ENCODE measurements around the gene SLC2A1. TPM values are rescaled to one million over a fixed set of nuclear protein-coding genes. Genes with fewer than 3 reads are reported as not detected.
A peak's percentile ranks its signal among the peaks of the same experiment; 100 is the strongest.

Gene SLC2A1
- total RNA-seq, 6 donors from 2014 or later: 6.3 to 24.3 (median 10.5) TPM

DNA sequence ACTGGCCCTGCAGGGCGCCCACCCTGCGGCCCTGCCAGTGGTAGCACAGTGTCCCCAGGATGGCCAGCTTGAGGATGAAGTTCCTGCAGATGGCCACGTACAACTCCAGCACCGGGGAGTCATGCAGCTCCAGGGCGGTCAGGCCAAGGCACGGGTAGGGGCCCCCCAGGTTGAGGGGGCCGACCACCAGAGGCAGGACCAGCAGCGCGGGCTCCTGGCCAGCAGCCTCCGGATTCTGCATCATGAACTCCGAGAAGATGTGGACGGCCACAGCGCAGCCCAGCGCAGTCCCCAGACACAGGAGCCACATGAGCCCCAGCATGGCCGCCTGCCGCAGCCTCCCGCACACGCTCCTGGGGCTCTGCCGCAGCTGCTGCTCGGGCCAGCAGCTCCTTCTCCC is 71.3 kb downstream of the SLC2A1 start:
- TF ChIP-seq EP300 (IDR thresholded peaks at IDR 0.05): no peak
- DNase-seq (peak in 1 of 2 donors; percentile 75), ATAC-seq (ENCODE audit: low FRiP score in 2 of 2) (no peak)
- Histone ChIP-seq H3K9me3 (no peaks in the 10 kb centered on the region), H3K4me1 (peaks cover 0 to 3% (median 0%) of the 10 kb centered on the region in 4 donors), H3K4me3 (no peak overlapping the region), H3K27ac (no peak overlapping the region), H3K27me3 (no peaks in the 10 kb centered on the region), H3K36me3 (no peaks in the 10 kb centered on the region)
- 88 to 98% methylated on average over 12 to 17 of the region's 20 CpGs for WGBS, 2 donors

DNA sequence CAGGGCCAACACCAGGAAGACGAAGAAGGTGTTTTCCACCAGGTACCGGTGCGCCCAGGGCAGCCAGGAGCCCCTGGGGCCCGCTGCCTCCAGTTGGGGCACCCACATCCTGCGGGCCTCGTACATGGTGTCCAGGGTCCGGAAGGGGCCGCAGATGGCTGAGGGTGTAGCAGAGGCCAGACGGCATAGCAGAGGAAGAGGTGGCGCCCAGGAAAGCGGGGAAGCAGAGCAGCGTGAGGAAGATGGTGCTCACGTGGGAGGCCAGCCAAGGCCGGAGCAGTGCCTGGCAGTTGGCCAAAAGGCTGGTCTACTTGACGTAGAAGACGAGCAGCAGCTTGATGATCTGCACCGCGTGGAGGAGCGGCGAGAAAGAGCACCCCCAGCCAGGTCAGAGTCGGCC is 71.9 kb downstream of the SLC2A1 start:
- no peak overlapping the region for H3K4me3 ChIP-seq
- no peaks in the 10 kb centered on the region for H3K27me3 ChIP-seq
- no peak overlapping the region for H3K27ac ChIP-seq
- no peak for ATAC-seq (ENCODE audit: low FRiP score in 2 of 2)
- DNase-seq: peak in 1 of 2 donors; percentile 59
- no peaks in the 10 kb centered on the region for H3K9me3 ChIP-seq
- no peak for TF ChIP-seq EP300 (IDR thresholded peaks at IDR 0.05)
- TF ChIP-seq, protein P1, sequence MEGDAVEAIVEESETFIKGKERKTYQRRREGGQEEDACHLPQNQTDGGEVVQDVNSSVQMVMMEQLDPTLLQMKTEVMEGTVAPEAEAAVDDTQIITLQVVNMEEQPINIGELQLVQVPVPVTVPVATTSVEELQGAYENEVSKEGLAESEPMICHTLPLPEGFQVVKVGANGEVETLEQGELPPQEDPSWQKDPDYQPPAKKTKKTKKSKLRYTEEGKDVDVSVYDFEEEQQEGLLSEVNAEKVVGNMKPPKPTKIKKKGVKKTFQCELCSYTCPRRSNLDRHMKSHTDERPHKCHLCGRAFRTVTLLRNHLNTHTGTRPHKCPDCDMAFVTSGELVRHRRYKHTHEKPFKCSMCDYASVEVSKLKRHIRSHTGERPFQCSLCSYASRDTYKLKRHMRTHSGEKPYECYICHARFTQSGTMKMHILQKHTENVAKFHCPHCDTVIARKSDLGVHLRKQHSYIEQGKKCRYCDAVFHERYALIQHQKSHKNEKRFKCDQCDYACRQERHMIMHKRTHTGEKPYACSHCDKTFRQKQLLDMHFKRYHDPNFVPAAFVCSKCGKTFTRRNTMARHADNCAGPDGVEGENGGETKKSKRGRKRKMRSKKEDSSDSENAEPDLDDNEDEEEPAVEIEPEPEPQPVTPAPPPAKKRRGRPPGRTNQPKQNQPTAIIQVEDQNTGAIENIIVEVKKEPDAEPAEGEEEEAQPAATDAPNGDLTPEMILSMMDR (IDR thresholded peaks at IDR 0.05): no peak
- 69% methylated on average over 9 to 21 of the region's 21 CpGs for WGBS, 2 donors
- peaks cover 0 to 2% (median 0%) of the 10 kb centered on the region in 4 donors for H3K4me1 ChIP-seq
- H3K36me3 ChIP-seq: no peaks in the 10 kb centered on the region

DNA sequence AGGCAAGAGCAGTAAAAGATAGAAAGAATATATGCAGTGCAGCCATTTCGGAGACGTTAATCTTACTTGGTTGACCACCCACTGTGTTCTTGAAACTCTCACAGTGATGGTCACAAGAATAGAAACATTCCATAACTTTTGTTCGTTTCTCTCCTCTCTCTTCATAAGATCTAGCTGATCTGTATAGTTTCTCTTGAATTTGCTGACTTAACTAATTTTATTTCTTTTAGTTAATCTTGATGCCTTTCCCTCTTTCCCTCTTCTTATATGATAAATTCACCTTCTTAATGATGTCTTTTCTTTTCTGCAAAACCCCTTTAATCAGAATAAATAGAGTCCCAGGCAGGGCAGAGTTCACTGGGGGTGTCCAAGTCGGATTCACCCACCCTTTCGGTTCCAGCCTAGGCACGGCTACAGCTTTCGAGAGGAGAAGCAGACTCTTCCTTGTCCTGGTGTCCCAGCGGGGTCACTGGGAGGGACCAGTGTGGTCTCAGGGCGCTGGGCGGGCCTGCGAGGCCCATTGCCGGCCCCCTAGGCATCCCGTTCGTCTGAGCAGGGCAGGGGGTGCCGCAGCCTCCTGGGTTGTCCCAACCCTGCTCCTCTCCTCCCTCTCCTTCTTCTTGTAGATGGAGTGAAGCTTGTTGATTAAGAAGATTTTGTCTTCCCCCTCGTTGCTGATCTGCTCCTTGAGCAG is 72.5 kb downstream of the SLC2A1 start:
- peak in 1 of 2 donors; percentile 52 for DNase-seq
- Histone ChIP-seq H3K4me1 (no peaks in the 10 kb centered on the region), H3K36me3 (no peaks in the 10 kb centered on the region), H3K27me3 (no peaks in the 10 kb centered on the region), H3K4me3 (no peak overlapping the region), H3K27ac (no peak overlapping the region), H3K9me3 (no peaks in the 10 kb centered on the region)
- no peak for ATAC-seq (ENCODE audit: low FRiP score in 2 of 2)
- TF ChIP-seq, protein P1 (IDR thresholded peaks at IDR 0.05): no peak
- TF ChIP-seq POLR2A (IDR thresholded peaks at IDR 0.05) (no peak), POLR2AphosphoS5 (IDR thresholded peaks at IDR 0.05) (no peak), EP300 (IDR thresholded peaks at IDR 0.05) (no peak)
- 88 to 90% methylated on average over 15 to 16 of the region's 16 CpGs for WGBS, 2 donors

DNA sequence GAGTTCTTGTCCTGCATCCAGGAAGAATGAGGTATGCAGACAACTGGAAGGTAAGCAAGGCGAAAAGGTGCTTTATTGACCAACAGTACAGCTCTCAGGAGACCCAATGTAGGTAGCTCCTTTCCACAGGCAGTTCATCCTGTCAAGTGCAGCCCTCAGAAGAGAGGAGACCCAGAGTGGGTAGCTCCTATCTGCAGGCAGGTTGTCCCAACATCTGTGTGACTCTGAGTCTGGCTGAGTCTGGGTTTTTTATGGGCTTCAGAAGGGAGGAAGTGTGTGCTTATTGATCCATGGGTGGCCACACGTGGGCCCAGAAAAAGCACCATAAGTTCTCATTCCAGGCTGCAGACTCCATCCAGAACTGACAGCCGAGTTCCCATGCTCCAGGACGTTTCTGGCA is 78.3 kb downstream of the SLC2A1 start:
- H3K4me3 ChIP-seq: no peak overlapping the region
- ATAC-seq (ENCODE audit: low FRiP score in 2 of 2): peak in 1 of 2 donors; percentile 26
- H3K36me3 ChIP-seq: no peaks in the 10 kb centered on the region
- H3K4me1 ChIP-seq: no peaks in the 10 kb centered on the region
- H3K27ac ChIP-seq: no peak overlapping the region
- WGBS, 2 donors: 77 to 88% methylated on average over 3 to 4 of the region's 4 CpGs
- no peak for DNase-seq
- no peaks in the 10 kb centered on the region for H3K9me3 ChIP-seq
- H3K27me3 ChIP-seq: no peaks in the 10 kb centered on the region
- no peak for TF ChIP-seq POLR2A (IDR thresholded peaks at IDR 0.05)
- no peak for TF ChIP-seq EP300 (IDR thresholded peaks at IDR 0.05)
- TF ChIP-seq, protein P1 (IDR thresholded peaks at IDR 0.05): no peak
- TF ChIP-seq POLR2AphosphoS5 (IDR thresholded peaks at IDR 0.05): no peak

DNA sequence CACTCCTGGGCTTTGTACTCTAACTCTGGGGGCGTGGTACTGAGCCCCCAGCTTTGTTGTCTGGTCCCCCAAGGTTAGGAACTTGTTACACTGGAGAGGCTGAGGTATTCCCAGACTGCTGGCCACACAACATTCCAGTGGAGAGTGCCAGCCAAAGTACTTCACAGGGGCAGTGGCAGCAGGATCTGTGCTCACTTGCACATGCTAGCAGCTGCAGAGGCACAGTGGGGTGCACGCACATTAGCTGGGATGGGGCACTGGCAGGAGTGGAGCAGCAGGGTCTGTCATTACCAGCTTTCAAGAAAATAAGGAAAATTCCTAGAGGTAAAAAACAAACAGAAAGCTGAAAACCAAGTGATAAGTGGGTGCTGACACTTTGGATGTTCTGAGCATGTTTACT is 81.3 kb downstream of the SLC2A1 start:
- H3K27ac ChIP-seq: no peak overlapping the region
- H3K4me1 ChIP-seq: no peaks in the 10 kb centered on the region
- H3K9me3 ChIP-seq: no peaks in the 10 kb centered on the region
- H3K4me3 ChIP-seq: no peak overlapping the region
- ATAC-seq (ENCODE audit: low FRiP score in 2 of 2) (no peak), DNase-seq (no peak)
- 45 to 77% methylated on average over 1 to 2 of the region's 2 CpGs for WGBS, 2 donors
- TF ChIP-seq, protein P1 (IDR thresholded peaks at IDR 0.05): no peak
- TF ChIP-seq POLR2A (IDR thresholded peaks at IDR 0.05) (no peak), POLR2AphosphoS5 (IDR thresholded peaks at IDR 0.05) (no peak), EP300 (IDR thresholded peaks at IDR 0.05) (no peak)
- H3K36me3 ChIP-seq: no peaks in the 10 kb centered on the region
- H3K27me3 ChIP-seq: no peaks in the 10 kb centered on the region
